WTC11 (cell line): Measurements from ENCODE around the gene ACOT6. TPM values are rescaled to one million over a fixed set of nuclear protein-coding genes. Genes with fewer than 3 reads are reported as not detected.

Source experiments
- ATAC-seq: fragments of 200-7000 bp; cut with Tn5 transposase; 2 replicates; pipeline ENCODE4 v1.10.0; 2021; ENCODE audit warnings: mild to moderate bottlenecking, moderate library complexity
- CTCF ChIA-PET: fragments of 300-600 bp; sonication (Branson Sonifier 250); formaldehyde crosslinking; loops from one replicate; lab custom pipeline; 2021; ENCODE audit warnings: antibody characterized with exemption; lab: Charles Lee
- POLR2A ChIA-PET: fragments of 350-600 bp; sonication (Branson Sonifier 250); formaldehyde crosslinking; loops from one replicate; lab custom pipeline; 2021; ENCODE audit warnings: antibody characterized with exemption; lab: Charles Lee
- DNase-seq: peaks from one replicate; pipeline ENCODE4 v3.0.0; 2021; ENCODE audit warnings: low spot score
- H3K27ac Mint-ChIP-seq: 2 replicates; pipeline ENCODE4 v1.8.0; 2021; ENCODE audit warnings: mixed read lengths
- H3K27me3 Mint-ChIP-seq: 2 replicates; pipeline ENCODE4 v1.8.0; 2021; ENCODE audit warnings: low read depth, mild to moderate bottlenecking, moderate library complexity, mixed read lengths
- H3K36me3 Mint-ChIP-seq: 2 replicates; pipeline ENCODE4 v1.8.0; 2021; ENCODE audit warnings: mixed read lengths
- H3K4me1 Mint-ChIP-seq: 2 replicates; pipeline ENCODE4 v1.8.0; 2022; ENCODE audit warnings: mixed read lengths
- H3K4me3 Mint-ChIP-seq: 2 replicates; pipeline ENCODE4 v1.8.0; 2021; ENCODE audit warnings: mild to moderate bottlenecking, moderate library complexity, mixed read lengths
- H3K9me3 Mint-ChIP-seq: 2 replicates; pipeline ENCODE4 v1.8.0; 2021; ENCODE audit warnings: mixed read lengths
- AFF4 ChIP-seq: sonication (generic); formaldehyde crosslinking; IDR thresholded peaks from 2 replicates; pipeline ENCODE4 v1.8.1; 2023; ENCODE audit warnings: mild to moderate bottlenecking, missing genetic modification reagents, borderline replicate concordance
- ATF2 ChIP-seq: sonication (generic); formaldehyde crosslinking; IDR thresholded peaks from 2 replicates; pipeline ENCODE4 v1.8.1; 2022; ENCODE audit warnings: low read depth, missing genetic modification reagents, borderline replicate concordance
- CTCF ChIP-seq: fragments of 200-600 bp; IDR thresholded peaks from 2 replicates; pipeline ENCODE4 v1.8.0; 2022; ENCODE audit warnings: antibody characterized with exemption
- ELF4 ChIP-seq: sonication (generic); formaldehyde crosslinking; IDR thresholded peaks from 2 replicates; pipeline ENCODE4 v1.8.1; 2022; ENCODE audit warnings: low read depth, mild to moderate bottlenecking, moderate library complexity, missing genetic modification reagents
- FOXJ3 ChIP-seq: sonication (generic); formaldehyde crosslinking; IDR thresholded peaks from 2 replicates; pipeline ENCODE4 v1.9.0; 2021; ENCODE audit warnings: missing genetic modification reagents, mild to moderate bottlenecking, borderline replicate concordance
- FOXP4 ChIP-seq: sonication (generic); formaldehyde crosslinking; IDR thresholded peaks from 2 replicates; pipeline ENCODE4 v1.8.0; 2022; ENCODE audit warnings: mild to moderate bottlenecking, missing genetic modification reagents
- GABPB1 ChIP-seq: sonication (generic); formaldehyde crosslinking; IDR thresholded peaks from 2 replicates; pipeline ENCODE4 v1.8.1; 2023; ENCODE audit warnings: mild to moderate bottlenecking, missing genetic modification reagents
- JAZF1 ChIP-seq: fragments of 250-450 bp; sonication (Bioruptor Pico); IDR thresholded peaks from 2 replicates; pipeline ENCODE4 v1.9.0; 2021; ENCODE audit warnings: moderate library complexity, mild to moderate bottlenecking, inconsistent platforms
- RORB ChIP-seq: fragments of 250-450 bp; sonication (Bioruptor Pico); IDR thresholded peaks from 2 replicates; pipeline ENCODE4 v1.9.0; 2021; ENCODE audit warnings: mild to moderate bottlenecking
- TCF7 ChIP-seq: sonication (generic); formaldehyde crosslinking; IDR thresholded peaks from 2 replicates; pipeline ENCODE4 v1.8.0; 2022; ENCODE audit warnings: mild to moderate bottlenecking, low read depth, missing genetic modification reagents, moderate library complexity
- ZNF396 ChIP-seq: fragments of 250-450 bp; sonication (Bioruptor Pico); IDR thresholded peaks from 2 replicates; pipeline ENCODE4 v1.8.0; 2021; ENCODE audit warnings: mild to moderate bottlenecking, moderate library complexity, borderline replicate concordance
- ZSCAN18 ChIP-seq: fragments of 250-450 bp; sonication (Bioruptor Pico); IDR thresholded peaks from 2 replicates; pipeline ENCODE4 v2.1.2; 2022; ENCODE audit warnings: mild to moderate bottlenecking, moderate library complexity
- total RNA-seq: library from RNA; stranded (reverse); gene quantifications from 3 replicates; pipeline ENCODE4 v1.2.3, GENCODE V29; 2021
- TF ChIP-seq, protein P1 (sequence below): sonication (generic); formaldehyde crosslinking; IDR thresholded peaks from 2 replicates; pipeline ENCODE4 v1.8.0; 2023; ENCODE audit warnings: missing genetic modification reagents
- TF ChIP-seq, protein P2 (sequence below): sonication (generic); formaldehyde crosslinking; conservative IDR thresholded peaks from 2 replicates; pipeline ENCODE4 v1.8.1; 2022; ENCODE audit warnings: mild to moderate bottlenecking, missing genetic modification reagents

ACOT6 gene
- total RNA-seq, 1 experiment from 2014 or later: 0.13 TPM

- no peak overlapping the region for H3K4me3 Mint-ChIP-seq
- TF ChIP-seq AFF4 (CRISPR knock-in tag) (no peak), CTCF (no peak), ELF4 (CRISPR knock-in tag) (no peak), ZSCAN18 (no peak), ATF2 (CRISPR knock-in tag) (no peak), RORB (CRISPR knock-in tag) (no peak), TCF7 (CRISPR knock-in tag) (no peak), ZNF396 (CRISPR knock-in tag) (no peak), FOXJ3 (no peak), GABPB1 (CRISPR knock-in tag) (no peak), JAZF1 (CRISPR knock-in tag) (no peak), FOXP4 (CRISPR knock-in tag) (no peak)
- TF ChIP-seq, protein P1, sequence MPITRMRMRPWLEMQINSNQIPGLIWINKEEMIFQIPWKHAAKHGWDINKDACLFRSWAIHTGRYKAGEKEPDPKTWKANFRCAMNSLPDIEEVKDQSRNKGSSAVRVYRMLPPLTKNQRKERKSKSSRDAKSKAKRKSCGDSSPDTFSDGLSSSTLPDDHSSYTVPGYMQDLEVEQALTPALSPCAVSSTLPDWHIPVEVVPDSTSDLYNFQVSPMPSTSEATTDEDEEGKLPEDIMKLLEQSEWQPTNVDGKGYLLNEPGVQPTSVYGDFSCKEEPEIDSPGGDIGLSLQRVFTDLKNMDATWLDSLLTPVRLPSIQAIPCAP (CRISPR knock-in tag): no peak
- TF ChIP-seq, protein P2, sequence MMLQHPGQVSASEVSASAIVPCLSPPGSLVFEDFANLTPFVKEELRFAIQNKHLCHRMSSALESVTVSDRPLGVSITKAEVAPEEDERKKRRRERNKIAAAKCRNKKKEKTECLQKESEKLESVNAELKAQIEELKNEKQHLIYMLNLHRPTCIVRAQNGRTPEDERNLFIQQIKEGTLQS (CRISPR knock-in tag): no peak
- H3K9me3 Mint-ChIP-seq: peaks cover 8% of the 10 kb centered on the region
- H3K4me1 Mint-ChIP-seq: no peaks in the 10 kb centered on the region
- ChIA-PET POLR2A (no interaction called here), CTCF (no interaction called here)
- DNase-seq: no peak
- peaks cover 8% of the 10 kb centered on the region for H3K36me3 Mint-ChIP-seq
- peak overlapping the region; percentile 1; the same call in 1 of the 2 replicates for H3K27ac Mint-ChIP-seq
- no peak for ATAC-seq
- H3K27me3 Mint-ChIP-seq: no peaks in the 10 kb centered on the region
Observed at GRCh38 chr14:73666583-73666982, 54.3 kb downstream of the ACOT6 start.
